Heart right ventricle (tissue), 16 donors: ENCODE results near the gene PIKFYVE. TPM values are rescaled to one million over a fixed set of nuclear protein-coding genes. Genes with fewer than 3 reads are reported as not detected.
"Not testable (repeated sequence)": the region's sequence is repeated elsewhere in the genome, so short reads cannot be mapped to it uniquely, and the experiment has no call there.

Experiments used
- ATAC-seq, 8 donors: fragments of 200-7000 bp; cut with Tn5 transposase; one replicate each; pipeline ENCODE4 v1.9.1; 2020; ENCODE audit warnings: mild to moderate bottlenecking in 8 of 8, moderate library complexity in 8 of 8, moderate number of reproducible peaks in 1 of 8
- DNase-seq, 2 donors: peaks; one replicate each; pipeline ENCODE4 v3.0.0-alpha.2; 2020
- H3K27ac ChIP-seq, 10 donors: fragments of 200-600 bp; sonication (generic) in 2 of 10; one replicate each; pipeline versions ENCODE4 v1.5.0 to v1.8.0; 2020 to 2022; ENCODE audit warnings: mild to moderate bottlenecking in 3 of 10
- H3K27me3 ChIP-seq, 7 donors: fragments of 200-600 bp; one replicate each; pipeline ENCODE4 v1.8.0; 2021 to 2022; ENCODE audit warnings: mild to moderate bottlenecking in 2 of 7
- H3K36me3 ChIP-seq, 9 donors: fragments of 200-600 bp; sonication (generic) in 1 of 9; one replicate each; pipeline versions ENCODE4 v1.5.0 to v1.8.0; 2020 to 2022; ENCODE audit warnings: mild to moderate bottlenecking in 2 of 9
- H3K4me1 ChIP-seq, 9 donors: fragments of 200-600 bp; sonication (generic) in 1 of 9; one replicate each; pipeline versions ENCODE4 v1.5.0 to v1.8.0; 2020 to 2022; ENCODE audit warnings: mild to moderate bottlenecking in 4 of 9
- H3K4me3 ChIP-seq, 10 donors: fragments of 200-600 bp; sonication (generic) in 2 of 10; one replicate each; pipeline versions ENCODE4 v1.5.0 to v1.8.0; 2020 to 2022; ENCODE audit warnings: mild to moderate bottlenecking in 7 of 10, moderate library complexity in 2 of 10
- H3K9me3 ChIP-seq, 11 donors: fragments of 200-600 bp in 10 of 11; sonication (generic) in 2 of 11; one replicate each; pipeline versions ENCODE4 v1.5.0 to v1.8.0; 2013 to 2022; ENCODE audit warnings: mild to moderate bottlenecking in 2 of 11, control low read depth in 1 of 11, moderate library complexity in 1 of 11
- CTCF ChIP-seq, 9 donors: fragments of 200-600 bp; sonication (generic) in 2 of 9; IDR thresholded peaks; one replicate each; pipeline versions ENCODE4 v1.5.0 to v1.8.0; 2021 to 2022; ENCODE audit warnings: antibody characterized with exemption in 9 of 9, mild to moderate bottlenecking in 5 of 9, moderate library complexity in 1 of 9
- WGBS, 2 donors: extraction: QIAGEN DNeasy Blood & Tissue Kit; methylation state at CpG; one replicate each; pipeline ENCODE4 v1.1.7; 2013; ENCODE audit warnings: inconsistent platforms in 1 of 2; 5-methylcytosine and 5-hydroxymethylcytosine counted together
- intact Hi-C, 10 donors: fragments of 100-400 bp; cut with DNase I; formaldehyde crosslinking; loops; one replicate each; pipeline versions ENCODE4 v1.11.1 to v1.14.2; 2022
- polyA plus RNA-seq, 2 donors: library from polyadenylated mRNA; stranded (reverse); fragments of 200-250 nt; gene quantifications; one replicate each; pipeline ENCODE4 v1.2.3, GENCODE V29; 2013
- total RNA-seq, 10 donors: library from RNA; stranded (reverse); fragmentation: NEBNext Ultra II Directional in 3 of 10; extraction: Animal tissue kit (Norgen Biotek cat#: 25700) in 3 of 10; gene quantifications; one replicate each; pipeline versions ENCODE4 v1.2.1 to v1.2.4, GENCODE V29; 2021 to 2023
- donor health status: Arrhythmogenic right ventricular cardiomyopathy.
- donor health status: ischemic (EF 13 %, LVEDD 7.1; RV severe dilation, severe dysfunction).
- donor health status: healthy with polysubstance abuse.
- donor health status: DM: no; HTN: yes; CAD: no.
- donor health status: DM: no; HTN: no; CAD: no.
- donor health status: ischemic (EF 25% LVEDD 6.9; RV normal size, moderate dysfunction).
- donor health status: ischemic (EF 25% LVEDD 5.7; RV mildly dilated, moderate dysfunction).
- donor health status: healthy.
- donor health status: DM: yes; HTN: yes; CAD: no.
- donor health status: Ischemic cardiomyopathy.
- donor health status: ischemic (EF 35%, LVEDD 5.7; RV mildly dilated, moderate dysfunction).
- donor health status: nonischemic (EF 11% LVEDD 7.7; RV severe dilation, severe dysfunction).
- donor health status: DM: yes; HTN: yes; CAD: no.
- donor health status: PGD.
- donor health status: ischemic (EF 29% LVEDD 5.4; RV normal size, mild dysfunction).
- donor health status: nonischemic (EF 23%, LVEDD 6.1; RV moderate dilation, normal function).

Gene PIKFYVE
- total and polyA plus RNA-seq, 12 donors = 2.6 to 24.8 (median 17.7) TPM

GRCh38 chr2:208373460-208374089, 107.5 kb downstream of the PIKFYVE start:
- Histone ChIP-seq H3K27ac (no peak overlapping the region), H3K4me1 (no peaks in the 10 kb centered on the region), H3K27me3 (peaks cover 0 to 9% (median 0%) of the 10 kb centered on the region in 7 donors), H3K4me3 (no peak overlapping the region), H3K36me3 (no peaks in the 10 kb centered on the region), H3K9me3 (no peaks in the 10 kb centered on the region)
- peak in 1 of 2 donors; percentile 24 for DNase-seq
- 47% methylated on average over 2 of the region's 2 CpGs for WGBS, 2 donors
- peak; percentile 66 to 91 (median 88) for TF ChIP-seq CTCF (IDR thresholded peaks at IDR 0.05)
- peak in 1 of 8 donors; percentile 49 for ATAC-seq
- intact Hi-C loops = no loop called here

DNA sequence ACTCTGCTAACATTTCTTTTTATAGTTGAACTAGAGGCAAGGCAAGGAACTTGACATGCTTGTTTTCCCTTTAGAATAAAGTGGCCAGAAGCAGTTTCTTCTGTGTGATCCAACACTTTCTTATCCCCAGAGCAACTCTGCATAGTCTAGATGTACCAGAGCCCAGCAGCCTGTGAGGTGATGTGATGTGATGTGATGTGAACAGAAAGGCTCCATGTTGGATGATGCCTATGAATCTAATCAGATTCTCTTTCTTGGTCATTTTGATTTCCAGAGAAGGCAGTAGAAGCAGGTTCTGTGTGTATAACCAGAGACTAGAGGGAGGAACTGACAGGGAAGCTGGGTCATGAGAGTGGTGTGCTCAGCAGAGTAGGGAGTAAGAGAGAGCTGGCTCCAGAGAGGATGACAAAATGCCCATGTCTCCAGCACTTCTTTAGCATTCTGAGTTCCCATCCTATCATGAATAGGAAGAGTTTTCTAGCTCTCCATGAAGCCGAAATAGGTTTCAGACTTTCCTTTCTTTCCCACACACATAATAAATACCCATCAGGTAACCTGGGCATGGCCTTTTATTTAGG, 109.5 kb downstream of the PIKFYVE start:
- WGBS, 2 donors = 69 to 88% methylated on average over 1 of the region's 1 CpG
- Histone ChIP-seq H3K4me1 (no peaks in the 10 kb centered on the region), H3K27ac (no peak overlapping the region), H3K9me3 (no peaks in the 10 kb centered on the region), H3K36me3 (no peaks in the 10 kb centered on the region), H3K27me3 (peaks cover 0 to 9% (median 0%) of the 10 kb centered on the region in 7 donors), H3K4me3 (no peak overlapping the region)
- intact Hi-C loops = no loop called here
- DNase-seq = no peak
- no peak for TF ChIP-seq CTCF (IDR thresholded peaks at IDR 0.05)
- no peak for ATAC-seq

GRCh38 chr2:208377344-208377860, 111.3 kb downstream of the PIKFYVE start:
- H3K36me3 ChIP-seq, DNase-seq, H3K4me1 ChIP-seq, intact Hi-C loops, H3K27me3 ChIP-seq, ATAC-seq, H3K4me3 ChIP-seq, H3K9me3 ChIP-seq, H3K27ac ChIP-seq: not testable (repeated sequence)
- 88 to 91% methylated on average over 10 to 35 of the region's 40 CpGs for WGBS, 2 donors

DNA sequence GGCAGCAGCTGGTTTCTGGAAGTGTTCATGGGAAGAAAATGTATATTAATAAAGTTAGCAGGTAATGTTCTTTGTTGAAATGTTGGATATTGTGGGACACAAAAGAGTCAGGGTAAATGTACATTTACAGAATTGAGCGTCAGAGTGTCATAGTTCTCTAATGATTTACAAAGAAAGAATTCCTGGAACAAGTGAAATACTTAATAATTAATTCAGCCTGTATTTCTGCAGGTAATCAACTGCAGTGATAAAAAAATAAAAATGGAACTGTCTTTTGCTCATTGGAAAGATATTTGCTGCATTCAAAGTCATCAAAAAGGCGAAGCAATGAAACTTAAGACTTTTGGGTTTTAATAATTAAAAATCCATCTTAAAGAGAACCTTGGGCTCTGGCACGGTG, 113.1 kb downstream of the PIKFYVE start:
- TF ChIP-seq CTCF (IDR thresholded peaks at IDR 0.05) = no peak
- Histone ChIP-seq H3K27ac (no peak overlapping the region), H3K4me3 (no peak overlapping the region), H3K27me3 (peaks cover 0 to 24% (median 6%) of the 10 kb centered on the region in 7 donors), H3K36me3 (no peaks in the 10 kb centered on the region), H3K9me3 (no peaks in the 10 kb centered on the region), H3K4me1 (no peaks in the 10 kb centered on the region)
- 90 to 92% methylated on average over 3 of the region's 3 CpGs for WGBS, 2 donors
- DNase-seq (no peak), ATAC-seq (no peak)
- intact Hi-C loops = no loop called here

DNA sequence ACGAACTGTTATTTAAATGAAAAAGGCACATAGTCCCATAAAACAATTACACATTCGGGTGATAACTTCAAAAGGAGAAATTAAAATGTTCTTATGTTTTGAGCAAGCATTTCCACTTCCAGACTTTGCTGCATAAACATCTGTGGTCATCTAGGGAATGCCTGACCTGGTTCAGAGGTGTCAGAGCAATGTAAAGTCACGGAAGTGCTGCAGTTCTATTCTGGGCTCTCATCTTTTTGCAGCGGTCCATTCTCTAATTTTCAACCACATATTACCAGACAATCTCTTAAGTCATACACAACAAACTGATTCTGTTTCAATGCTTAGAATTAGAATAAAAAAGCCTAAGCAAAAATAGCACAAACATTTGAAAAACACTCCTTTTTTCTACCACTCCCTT, 118.6 kb downstream of the PIKFYVE start:
- TF ChIP-seq CTCF (IDR thresholded peaks at IDR 0.05) = no peak
- Histone ChIP-seq H3K36me3 (no peaks in the 10 kb centered on the region), H3K27me3 (peaks cover 0 to 47% (median 10%) of the 10 kb centered on the region in 7 donors), H3K9me3 (no peaks in the 10 kb centered on the region), H3K27ac (no peak overlapping the region), H3K4me1 (no peaks in the 10 kb centered on the region), H3K4me3 (no peak overlapping the region)
- 68 to 70% methylated on average over 4 of the region's 4 CpGs for WGBS, 2 donors
- no peak for ATAC-seq
- DNase-seq = no peak
- intact Hi-C loops = no loop called here
